Right forelimb (tissue), 1 donor: ENCODE data around the gene COA6.
"Not testable (repeated sequence)": the region's sequence is repeated elsewhere in the genome, so short reads cannot be mapped to it uniquely, and the experiment has no call there.

ENCODE experiments used
- DNase-seq: peaks from one replicate; pipeline ENCODE4 v3.0.0-alpha.2; 2018

COA6 gene

DNA sequence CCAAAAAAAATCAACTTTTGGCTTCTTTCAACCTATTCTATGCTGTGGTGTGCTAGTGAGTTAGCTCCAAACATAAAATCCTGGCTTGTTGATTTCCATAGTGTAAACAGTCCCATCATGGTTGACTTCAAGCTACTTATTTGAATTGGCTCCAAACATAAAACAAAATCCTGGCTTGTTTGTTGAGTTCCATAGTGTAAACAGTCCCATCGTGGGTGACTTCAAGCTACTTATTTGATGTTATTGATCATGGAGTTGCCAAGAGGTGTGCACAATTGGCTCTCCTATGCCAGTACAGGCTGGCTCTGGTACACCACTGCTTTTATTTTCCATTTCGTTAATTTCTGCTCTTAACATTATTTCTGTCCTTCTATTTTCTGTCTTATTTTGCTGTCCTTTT is 1.8 kb upstream of the COA6 start:
- no peak for DNase-seq

DNA sequence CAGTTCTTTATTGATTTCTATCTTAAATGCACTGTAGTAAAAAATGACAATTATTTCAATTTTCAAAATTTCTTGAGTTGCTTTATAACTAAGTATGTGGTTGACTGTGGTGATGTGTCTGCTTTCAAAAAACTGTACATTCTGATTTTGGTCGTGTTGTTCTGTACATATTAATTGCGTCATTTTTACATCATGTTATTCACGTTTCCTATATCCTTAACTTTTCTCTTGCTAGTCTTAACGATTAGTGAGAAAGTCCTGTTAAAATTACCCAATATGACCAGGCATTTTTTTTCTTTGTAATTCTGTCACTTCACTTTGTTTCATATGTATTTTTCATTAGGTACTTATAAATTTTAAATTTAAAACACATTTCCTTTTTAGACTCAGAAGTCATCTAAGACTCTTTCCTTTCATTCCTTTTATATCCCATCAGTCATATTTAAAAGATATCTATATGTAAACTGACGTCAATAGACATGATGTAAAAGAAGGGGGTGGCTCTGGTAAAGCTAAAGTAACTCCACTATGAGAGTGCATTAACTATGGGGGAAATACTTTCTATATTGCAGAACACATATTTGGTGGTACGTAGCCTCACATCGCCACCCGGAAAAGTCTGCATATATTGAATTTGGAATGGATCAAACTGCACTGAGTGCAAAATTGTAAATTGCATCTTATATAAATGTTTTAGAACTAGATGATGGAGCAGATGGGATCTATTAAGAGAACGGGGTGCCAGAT is 1.1 kb upstream of the COA6 start:
- DNase-seq, result no peak

DNA sequence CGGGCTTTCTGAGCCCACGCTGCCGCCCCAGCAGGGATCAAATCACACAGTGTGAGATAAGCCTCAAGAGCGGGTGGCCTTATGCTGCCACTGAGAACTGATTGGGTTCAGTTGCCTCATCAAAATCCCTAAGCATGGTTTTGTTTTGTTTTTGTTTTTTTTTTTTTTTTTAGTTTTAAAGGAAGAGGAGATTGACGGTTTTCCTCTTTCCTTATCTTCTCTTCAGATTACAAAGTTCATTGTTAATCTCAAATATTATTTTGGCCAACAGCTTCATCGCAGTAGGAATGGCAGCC is 651 bp downstream of the COA6 start:
- DNase-seq, result no peak

DNA sequence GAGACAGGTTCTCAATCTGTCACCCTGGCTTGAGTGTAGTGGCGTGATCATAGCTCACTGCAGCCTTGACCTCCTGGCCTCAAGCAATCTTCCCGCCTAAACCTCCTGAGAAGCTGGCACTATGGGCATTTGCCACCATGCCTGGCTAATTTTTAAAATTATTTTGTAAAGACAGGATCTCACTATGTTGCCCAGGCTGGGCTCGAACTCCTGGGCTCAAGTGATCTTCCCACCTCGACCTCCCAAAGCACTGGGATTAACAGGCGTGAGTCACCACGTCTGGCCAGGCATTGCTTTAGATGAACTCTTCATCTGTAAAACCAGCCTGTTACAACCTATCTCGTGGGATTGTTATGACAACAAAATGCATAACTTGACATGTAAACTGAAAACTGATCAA is 2.4 kb downstream of the COA6 start:
- no peak for DNase-seq

DNA sequence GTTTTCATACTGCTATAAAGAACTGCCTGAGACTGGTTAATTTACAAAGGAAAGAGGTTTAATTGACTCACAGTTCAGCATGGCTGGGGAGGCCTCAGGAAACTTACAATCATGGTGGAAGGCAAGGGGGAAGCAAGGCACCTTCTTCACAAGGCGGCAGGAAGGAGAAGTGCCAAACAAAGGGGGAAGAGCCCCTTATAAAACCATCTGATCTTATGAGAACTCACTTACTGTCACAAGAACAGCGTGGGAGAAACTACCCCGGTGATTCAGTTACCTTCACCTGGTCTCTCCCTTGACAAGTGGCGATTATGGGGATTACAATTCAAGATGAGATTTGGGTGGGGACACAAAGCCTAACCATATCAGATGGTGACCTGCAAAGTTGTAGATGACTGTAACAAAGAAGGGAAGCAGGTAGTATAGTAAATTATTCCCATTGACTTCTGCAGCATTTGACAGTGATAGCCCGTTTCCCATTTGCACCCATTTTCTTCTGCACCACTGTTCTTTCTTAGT is 6.4 kb downstream of the COA6 start:
- not testable (repeated sequence) for DNase-seq

DNA sequence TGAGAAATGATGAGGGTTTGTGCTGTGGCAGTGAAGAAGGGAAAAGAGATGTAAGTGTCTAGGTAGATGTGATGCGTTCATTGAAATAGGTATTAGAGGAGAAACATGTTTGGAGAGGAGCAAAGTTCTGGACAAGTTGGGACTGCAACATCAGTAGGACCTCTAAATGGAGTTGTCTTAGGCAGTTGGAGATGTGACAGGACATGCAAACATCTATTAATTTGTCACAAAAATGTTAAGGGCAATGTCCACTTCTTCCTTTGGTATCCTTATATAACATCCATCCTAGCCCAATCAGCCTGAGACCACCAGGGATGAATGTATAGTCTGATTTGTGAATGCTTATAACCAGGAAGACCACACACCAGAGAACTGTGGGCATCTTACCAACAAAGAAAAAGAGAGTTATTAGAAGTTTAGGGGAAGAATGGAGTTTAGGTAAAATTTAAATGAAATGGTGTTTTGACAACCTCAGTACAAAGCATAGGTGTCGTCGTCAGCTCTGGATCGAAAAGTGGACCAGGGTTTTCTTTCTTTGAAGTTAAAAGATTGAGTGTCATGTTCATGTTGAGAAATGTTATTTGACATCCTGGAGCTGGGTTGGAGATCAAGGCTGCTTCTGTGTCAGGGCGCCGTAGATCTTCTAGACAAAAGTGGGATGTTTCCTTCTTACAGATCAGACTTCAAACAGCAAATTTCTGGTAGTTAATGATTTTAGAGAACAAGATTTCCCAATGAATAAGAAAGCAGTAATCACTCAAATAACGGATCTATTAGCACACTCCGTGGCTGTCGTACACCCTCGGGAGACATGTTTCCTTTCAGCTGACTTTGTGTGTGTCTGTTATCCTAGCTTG is 8.7 kb downstream of the COA6 start:
- DNase-seq, result no peak

DNA sequence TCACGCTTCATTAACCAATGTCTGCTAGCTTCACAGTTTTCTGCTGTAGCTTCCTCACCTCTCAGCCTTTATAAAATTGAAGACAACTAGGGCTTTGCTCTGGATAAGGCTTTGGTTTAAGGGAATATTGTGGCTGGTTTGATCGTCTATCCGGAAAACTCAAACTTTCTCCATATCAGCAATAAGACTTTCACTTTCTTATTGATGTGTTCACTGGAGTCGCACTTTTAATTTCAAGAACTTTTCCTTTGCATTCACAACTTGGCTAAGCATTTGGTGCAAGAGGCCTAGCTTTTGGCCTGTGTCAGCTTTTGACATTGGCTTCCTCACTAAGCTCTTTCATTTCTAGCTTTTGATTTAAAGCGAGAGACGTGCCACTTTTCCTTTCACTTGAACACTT is 12.9 kb downstream of the COA6 start:
- no peak for DNase-seq

DNA sequence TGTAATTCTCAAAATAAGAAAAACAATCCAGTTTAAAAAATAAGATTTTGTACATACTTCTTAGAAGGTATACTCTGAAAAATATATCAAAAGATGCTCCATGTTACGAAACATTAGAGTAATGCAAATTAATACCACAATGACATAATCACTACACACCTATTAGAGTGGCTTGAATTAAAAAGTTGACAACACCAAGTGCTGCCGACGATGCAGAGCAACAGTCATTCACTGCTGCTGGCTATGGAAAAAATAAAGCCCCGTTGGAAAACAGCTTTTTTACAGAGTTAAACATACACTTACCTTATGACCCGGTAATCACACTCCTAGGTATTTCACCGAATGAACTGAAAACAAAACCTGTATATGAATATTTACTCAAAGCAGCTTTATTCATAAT is 14.8 kb downstream of the COA6 start:
- no peak for DNase-seq

DNA sequence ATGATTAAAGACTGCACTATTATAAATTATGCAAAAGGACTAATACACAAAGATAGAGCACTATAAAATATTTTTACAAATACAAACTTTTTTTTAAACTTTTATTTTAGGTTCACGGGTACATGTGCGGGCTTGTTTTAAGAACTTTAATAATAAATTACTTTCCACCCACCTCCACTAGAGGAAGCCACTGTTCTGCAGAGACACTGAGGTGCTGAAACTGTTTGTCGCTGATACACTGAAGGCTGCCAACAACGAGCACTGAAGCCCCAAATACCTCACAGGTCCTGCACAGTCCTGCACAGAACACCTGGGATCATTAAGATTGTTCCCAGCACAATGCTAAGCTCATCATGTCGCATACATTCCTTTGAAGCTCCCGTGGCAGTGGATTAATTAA is 19.9 kb downstream of the COA6 start:
- DNase-seq, result no peak

DNA sequence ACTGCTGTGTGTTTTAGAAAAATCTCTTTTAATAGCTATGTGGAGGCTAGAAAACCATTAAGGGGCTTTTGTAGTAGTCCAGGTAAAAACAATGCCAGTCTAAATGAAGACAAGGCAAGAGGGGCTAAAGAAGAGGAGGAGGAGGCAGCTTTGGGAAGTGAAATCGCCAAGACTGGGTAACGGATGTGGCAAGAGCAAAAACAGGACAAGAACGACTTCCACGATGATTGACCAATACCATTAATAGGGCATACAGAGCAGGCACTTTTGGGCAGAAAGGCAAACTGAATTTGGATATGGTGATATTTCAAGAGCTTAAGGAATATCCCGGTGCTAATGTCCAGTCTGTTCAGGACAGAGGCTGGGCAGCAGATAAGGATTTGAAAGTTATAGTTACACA is 22.0 kb downstream of the COA6 start:
- no peak for DNase-seq

DNA sequence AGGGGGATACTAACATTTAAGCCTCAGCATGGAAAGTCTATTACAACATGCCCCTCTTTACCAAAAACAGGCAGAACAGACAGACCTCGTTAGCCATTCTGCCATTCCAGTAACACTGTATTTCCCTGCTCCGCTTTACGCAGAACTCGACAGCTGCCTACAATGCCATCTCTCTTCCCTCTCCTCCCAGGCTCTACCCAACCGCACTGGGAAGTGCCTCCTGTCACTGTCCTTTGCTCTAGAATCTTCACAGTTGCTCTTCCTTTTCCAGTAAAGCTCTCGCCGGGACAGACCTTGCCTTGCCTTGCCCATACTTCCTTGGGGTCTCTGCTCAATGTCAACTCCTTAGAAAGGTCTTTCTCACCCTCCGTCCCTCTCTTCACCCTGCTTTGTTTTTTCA is 22.8 kb downstream of the COA6 start:
- DNase-seq, result no peak

DNA sequence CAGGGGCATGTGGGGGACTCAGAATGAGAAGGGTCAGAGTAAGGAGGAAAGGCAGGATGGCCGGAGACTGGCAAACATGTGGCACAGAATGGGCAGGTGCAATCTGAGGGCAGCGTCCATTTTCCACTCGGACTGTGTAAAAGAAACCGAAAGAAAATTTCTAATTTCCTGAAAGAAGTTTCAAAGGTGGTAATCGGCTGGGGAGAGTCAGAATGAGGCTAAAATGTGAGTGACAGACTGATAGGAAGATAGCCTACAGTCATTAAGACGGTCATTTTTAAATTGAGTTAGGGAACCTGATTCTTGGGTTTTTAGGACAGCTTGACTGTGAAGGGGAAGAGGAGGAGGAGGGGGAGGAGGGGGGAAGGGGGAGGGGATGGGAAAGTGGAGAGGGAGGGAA is 23.6 kb downstream of the COA6 start:
- no peak for DNase-seq

DNA sequence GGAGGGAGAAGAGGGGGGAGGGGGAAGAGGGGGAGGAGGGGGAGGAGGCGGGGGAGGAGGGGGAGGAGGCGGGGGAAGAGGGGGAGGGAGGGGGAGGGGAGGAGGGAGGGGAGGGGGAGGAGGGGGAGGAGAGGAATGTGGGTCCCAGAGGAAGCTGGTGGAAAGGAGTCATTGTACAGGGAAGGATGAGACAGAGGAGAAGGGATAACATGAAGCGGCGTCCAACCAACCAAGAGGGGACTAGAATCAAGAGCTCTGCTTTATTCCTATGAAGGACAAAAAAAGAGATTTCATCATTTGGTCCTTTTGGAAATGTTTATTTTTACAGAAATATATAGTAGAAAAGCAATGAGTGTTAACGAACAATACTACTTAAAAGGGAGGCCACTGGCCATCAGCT is 24.5 kb downstream of the COA6 start:
- DNase-seq, result no peak

DNA sequence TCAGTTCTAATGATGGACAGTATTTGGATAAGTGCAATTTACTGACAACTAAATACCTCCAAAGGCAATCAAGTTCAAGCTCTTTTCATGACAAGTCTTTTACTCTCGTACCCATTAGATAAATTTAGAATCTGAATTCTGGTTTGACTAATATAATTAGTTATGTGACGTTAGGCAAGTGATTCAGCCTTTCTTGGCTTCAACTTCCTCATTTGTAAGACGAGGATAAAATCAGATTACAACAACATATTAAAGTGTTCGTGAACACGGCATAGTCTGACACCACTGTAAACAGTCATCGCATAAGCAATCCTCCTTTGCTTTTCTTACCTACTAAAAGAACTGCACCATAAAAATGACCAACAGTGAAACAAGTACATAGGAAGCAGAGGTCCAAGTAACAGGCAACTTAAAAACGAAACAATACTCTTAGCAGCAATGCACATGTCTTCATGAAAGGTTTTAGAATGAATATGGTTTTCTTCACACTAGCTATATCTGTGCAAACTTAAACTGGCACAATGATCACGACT is 25.7 kb downstream of the COA6 start:
- no peak for DNase-seq

DNA sequence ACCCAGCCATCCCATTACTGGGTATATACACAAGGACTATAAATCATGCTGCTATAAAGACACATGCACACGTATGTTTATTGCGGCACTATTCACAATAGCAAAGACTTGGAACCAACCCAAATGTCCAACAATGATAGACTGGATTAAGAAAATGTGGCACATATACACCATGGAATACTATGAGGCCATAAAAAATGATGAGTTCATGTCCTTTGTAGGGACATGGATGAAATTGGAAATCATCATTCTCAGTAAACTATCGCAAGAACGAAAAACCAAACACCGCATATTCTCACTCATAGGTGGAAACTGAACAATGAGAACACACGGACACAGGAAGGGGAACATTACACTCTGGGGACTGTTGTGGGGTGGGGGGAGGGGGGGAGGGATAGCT is 26.3 kb downstream of the COA6 start:
- DNase-seq, result not testable (repeated sequence)

DNA sequence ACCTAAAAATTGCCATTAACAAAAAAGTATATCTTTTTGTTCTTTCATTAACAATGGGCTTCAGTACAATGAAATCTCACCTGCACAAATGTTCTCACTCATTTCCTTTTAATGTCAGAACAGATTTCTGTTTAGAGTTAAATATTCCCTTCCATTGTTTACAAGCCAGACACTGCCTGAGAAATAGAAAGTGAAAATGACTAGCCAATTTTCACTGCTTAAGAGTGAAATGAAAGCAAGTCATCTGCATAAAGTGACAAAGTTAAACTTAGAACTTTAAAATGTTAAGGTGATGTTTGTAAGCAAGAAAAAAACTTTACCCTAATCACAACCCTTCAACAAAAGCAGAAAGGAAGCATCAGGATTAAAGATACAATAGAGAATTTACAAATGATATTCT is 27.5 kb downstream of the COA6 start:
- no peak for DNase-seq

DNA sequence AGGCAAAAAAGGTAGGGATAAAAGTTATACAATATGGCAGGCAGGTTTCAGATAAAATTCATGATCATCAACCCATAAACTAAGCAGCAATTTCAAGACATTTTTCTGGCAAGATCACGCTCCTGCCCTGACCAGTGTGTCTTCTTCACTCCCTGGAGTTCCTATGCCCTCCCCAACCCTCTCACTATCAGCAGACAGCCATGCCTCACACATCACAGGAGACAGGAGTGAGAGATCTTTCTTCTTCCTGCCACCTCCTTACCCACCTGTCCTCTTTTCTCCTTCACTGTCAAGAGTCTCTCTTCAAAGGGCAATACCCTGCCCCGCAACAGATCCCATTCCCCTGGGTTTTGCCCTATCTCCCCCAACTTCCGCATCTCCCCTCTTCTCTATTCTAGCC is 28.4 kb downstream of the COA6 start:
- no peak for DNase-seq

DNA sequence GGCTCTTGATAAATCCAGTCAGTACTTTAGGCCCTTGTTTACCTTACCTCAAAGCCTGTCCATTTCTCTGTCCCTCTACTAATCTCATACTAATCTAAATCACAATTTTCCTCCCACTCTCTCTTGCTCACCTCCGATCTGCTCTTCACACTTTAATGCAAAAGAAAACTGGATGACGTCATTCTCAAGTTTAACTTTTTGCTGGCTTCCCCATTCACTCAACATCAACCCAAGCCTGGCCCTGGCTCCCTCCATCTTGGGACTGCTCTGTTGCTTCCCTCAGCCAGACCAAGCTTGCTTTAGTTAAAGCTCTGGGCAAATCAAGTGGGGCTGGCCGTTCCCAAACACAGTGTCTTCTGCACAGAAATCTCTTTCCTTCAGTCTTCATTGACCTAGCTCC is 29.7 kb downstream of the COA6 start:
- no peak for DNase-seq

DNA sequence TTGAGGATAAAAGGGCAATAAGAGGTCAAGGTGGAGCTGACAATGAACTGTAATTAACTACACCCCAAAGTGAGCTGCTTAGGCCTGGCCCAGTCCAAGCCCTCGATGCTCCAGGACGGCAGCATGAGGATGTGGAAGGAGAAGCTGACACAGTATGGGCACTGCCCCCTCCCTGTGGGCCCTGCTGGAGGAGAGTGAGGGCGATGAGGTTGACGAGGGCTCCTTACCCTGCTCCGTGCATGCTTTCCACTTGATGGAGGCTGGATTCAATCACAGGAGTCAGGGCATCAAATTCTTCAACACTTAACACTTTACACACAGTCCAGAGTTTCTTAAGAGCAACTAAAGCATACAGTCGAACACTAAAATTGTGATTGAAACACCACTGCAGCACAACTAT is 32.4 kb downstream of the COA6 start:
- no peak for DNase-seq

DNA sequence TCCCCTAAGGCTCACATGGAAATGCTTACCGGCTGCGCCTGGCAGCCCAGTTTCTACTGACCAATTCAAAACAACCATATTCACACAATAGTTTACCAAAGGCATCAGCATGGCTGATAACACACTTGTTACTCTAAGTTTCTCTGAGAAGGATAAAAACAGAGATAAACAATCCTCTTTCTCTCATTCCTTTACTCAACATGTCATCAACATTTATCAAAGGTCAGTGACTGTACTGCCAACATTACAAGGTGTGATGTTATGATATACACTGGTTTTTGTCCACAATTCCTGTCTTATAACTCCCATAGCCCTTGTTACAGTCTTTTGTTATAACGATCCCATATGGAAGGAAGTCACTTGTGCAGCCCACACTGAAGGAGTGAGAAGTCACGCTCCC is 33.6 kb downstream of the COA6 start:
- DNase-seq, result no peak

DNA sequence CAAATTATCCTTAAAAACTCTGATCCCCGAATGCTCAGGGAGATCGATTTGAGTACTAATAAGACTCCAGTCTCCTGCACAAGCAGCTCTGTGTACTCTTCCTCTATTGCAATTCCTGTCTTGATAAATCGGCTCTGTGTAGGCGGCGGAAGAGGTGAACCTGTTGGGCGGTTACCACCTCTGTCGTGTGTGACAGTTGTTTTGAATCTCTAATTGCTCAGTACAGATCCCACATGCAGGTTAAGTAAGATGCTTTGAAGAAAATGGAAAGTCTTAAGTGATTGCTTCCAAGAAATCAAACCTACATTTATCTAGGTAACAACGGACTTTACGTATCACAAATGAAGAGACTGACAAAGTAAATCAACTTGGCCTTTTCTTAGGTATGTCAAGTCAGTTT is 35.5 kb downstream of the COA6 start:
- DNase-seq, result no peak

DNA sequence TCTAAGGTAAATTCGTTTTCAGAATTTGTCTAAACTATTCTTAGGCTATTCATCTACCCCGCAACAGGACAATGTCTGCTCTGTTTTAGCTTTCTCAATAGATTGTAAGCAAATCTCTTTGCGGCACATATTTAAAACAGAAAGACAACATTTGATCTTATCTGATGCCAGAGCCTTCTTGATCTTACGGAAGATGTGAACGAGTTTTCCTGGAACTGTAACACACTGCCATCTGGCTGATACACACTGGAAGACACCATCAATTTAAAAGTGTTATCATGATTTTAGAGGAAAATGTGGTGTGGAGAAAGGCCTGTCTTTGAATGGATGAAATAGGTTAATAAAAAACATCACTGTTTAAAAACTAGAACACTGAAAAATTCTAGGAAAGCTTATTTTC is 36.1 kb downstream of the COA6 start:
- DNase-seq, result no peak

DNA sequence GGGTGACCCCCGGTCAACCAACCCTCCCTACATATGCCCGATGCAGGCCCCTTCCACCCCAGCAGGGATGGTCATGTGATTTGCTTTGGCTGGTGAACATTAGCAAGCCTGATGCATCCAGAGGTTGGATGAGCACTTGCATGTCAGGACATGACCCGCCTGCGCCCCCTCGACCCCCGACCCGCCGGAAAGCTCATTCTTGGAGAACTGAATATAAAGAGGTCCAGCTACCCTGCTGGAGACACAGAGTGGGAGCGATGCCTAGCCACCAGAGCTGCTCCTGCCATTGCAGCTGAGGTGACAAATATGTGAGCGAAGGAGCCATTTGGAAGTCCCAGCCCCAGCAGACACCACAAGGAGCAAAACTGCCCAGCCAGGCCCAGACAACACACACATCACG is 39.6 kb downstream of the COA6 start:
- DNase-seq, result no peak

DNA sequence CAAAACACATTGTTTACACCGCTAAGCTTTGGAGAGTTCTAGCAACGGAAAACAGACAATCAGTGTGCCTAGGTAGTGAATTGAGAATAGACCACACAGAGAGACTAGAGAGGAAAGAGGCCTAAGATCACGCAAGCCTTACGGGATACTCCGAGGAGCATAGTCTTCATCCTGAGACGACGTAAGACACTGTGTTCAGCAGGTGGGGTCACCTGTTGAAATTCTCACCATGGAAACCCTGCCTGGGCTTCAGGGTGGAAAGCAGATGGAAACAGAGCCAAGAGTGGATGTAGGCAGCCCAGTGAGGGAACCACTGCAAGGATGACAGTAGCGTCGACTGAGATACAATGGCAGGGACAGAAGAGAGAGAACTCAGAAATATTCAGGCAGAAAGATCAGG is 40.2 kb downstream of the COA6 start:
- no peak for DNase-seq
